GM19043 (cell line): Measurements from ENCODE around the gene TMEM100.

Source experiments
- ATAC-seq: cut with Tn5 transposase; IDR thresholded peaks from one replicate; pipeline ENCODE4 v1.9.1; 2021; ENCODE audit warnings: low read depth; ENCODE audit not compliant: unreplicated experiment

TMEM100 gene

GRCh38 chr17:55745258-55745657 is 22.6 kb upstream of the TMEM100 start:
- ATAC-seq, result no peak

- peak; percentile 23 for ATAC-seq
Measured at GRCh38 chr17:55743103-55743679, 20.5 kb upstream of the TMEM100 start.

GRCh38 chr17:55742272-55743102 is 19.8 kb upstream of the TMEM100 start:
- peak; percentile 86 for ATAC-seq

- ATAC-seq, result no peak
Measured at GRCh38 chr17:55741356-55741700, 18.7 kb upstream of the TMEM100 start.

GRCh38 chr17:55740511-55741355 is 18.1 kb upstream of the TMEM100 start:
- ATAC-seq, result no peak

GRCh38 chr17:55737976-55738501 is 15.4 kb upstream of the TMEM100 start:
- no peak for ATAC-seq

GRCh38 chr17:55735731-55736405 is 13.2 kb upstream of the TMEM100 start:
- no peak for ATAC-seq

GRCh38 chr17:55734128-55734781 is 11.6 kb upstream of the TMEM100 start:
- ATAC-seq, result peak; percentile 44

GRCh38 chr17:55731586-55732250 is 9.1 kb upstream of the TMEM100 start:
- no peak for ATAC-seq

- ATAC-seq, result no peak
Measured at GRCh38 chr17:55730808-55731207, 8.1 kb upstream of the TMEM100 start.

GRCh38 chr17:55730380-55730779 is 7.7 kb upstream of the TMEM100 start:
- no peak for ATAC-seq

GRCh38 chr17:55729484-55729883 is 6.8 kb upstream of the TMEM100 start:
- ATAC-seq, result no peak

- ATAC-seq, result no peak
Measured at GRCh38 chr17:55728833-55729232, 6.2 kb upstream of the TMEM100 start.

- ATAC-seq, result no peak
Measured at GRCh38 chr17:55728361-55728760, 5.7 kb upstream of the TMEM100 start.

GRCh38 chr17:55727920-55728319 is 5.3 kb upstream of the TMEM100 start:
- ATAC-seq, result no peak

- ATAC-seq, result no peak
Measured at GRCh38 chr17:55727275-55727674, 4.6 kb upstream of the TMEM100 start.

GRCh38 chr17:55726440-55726839 is 3.8 kb upstream of the TMEM100 start:
- ATAC-seq, result no peak

- ATAC-seq, result no peak
Measured at GRCh38 chr17:55723488-55723848, 804 bp upstream of the TMEM100 start.

- no peak for ATAC-seq
Measured at GRCh38 chr17:55722016-55722736, 488 bp downstream of the TMEM100 start.
